ENCODE measurements around the gene NBAS. TPM values are rescaled to one million over a fixed set of nuclear protein-coding genes. Genes with fewer than 3 reads are reported as not detected.

Gene NBAS
- total and polyA plus RNA-seq, 10 of the 15 experiments (the other 5 are each of a cell fraction or from before 2014, with no cell fraction given) = 4.3 to 32.7 (median 20.8) TPM

DNA sequence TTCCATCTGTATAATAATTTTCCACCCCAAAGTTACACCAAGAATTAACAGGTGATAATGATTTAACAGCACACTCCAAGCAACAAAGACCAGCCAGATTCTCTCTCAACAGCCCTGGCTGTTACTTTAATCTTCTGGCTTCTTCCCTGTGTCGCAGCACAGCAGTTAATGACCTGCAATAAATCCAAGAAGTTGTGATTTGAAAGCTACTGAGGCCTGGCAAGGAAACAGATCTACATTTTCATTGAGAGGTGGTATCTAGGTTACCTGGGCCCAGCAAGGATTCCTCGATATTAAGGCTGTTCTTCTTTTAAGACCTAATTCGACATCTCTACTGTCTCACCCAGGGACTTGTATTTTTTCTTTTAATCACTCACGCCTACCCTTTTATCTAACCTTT is 433.8 kb downstream of the NBAS start (continued):
- TF ChIP-seq, protein P1, sequence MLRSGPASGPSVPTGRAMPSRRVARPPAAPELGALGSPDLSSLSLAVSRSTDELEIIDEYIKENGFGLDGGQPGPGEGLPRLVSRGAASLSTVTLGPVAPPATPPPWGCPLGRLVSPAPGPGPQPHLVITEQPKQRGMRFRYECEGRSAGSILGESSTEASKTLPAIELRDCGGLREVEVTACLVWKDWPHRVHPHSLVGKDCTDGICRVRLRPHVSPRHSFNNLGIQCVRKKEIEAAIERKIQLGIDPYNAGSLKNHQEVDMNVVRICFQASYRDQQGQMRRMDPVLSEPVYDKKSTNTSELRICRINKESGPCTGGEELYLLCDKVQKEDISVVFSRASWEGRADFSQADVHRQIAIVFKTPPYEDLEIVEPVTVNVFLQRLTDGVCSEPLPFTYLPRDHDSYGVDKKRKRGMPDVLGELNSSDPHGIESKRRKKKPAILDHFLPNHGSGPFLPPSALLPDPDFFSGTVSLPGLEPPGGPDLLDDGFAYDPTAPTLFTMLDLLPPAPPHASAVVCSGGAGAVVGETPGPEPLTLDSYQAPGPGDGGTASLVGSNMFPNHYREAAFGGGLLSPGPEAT (IDR thresholded peaks at IDR 0.05; ENCODE audit: low read depth) = no peak

DNA sequence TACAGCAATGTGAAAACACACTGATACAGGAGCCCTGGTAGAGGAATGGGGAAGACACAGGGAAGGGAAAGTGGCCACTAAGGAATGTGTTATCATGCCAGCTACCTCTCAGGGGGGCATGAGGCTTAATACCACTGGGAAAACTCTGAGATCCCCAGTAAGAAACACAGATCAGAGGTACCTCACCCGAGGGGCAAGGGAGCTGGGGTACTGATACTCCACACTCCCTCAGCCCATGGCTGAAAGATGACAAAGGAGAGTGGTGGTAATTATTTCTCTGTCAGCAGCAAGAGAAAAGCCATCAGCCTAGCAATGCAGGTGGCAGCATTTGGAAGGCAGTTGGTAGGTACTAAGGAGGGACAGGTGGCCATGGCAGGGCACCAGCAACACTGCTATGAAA is 434.8 kb downstream of the NBAS start:
- ChIA-PET CTCF (no interaction called here), RAD21 (ENCODE audit: unreplicated experiment) (no interaction called here), POLR2A (no interaction called here), SMC1A (ENCODE audit: uncharacterized antibody, unreplicated experiment) (interaction anchor here (0.5 kb wide), 1 partner anchor 20 kb away, joined by 3 read pairs; no protein-coding TSS in a partner anchor)
- Histone ChIP-seq H3K9me3 (replicated peaks; ENCODE audit: control insufficient read depth, insufficient read depth, low read length) (no peaks in the 10 kb centered on the region), H3K27ac (ENCODE audit: control insufficient read depth, insufficient read depth) (no peak overlapping the region), H3K4me1 (ENCODE audit: control insufficient read depth, insufficient read depth, low read length) (no peaks in the 10 kb centered on the region), H4K20me1 (ENCODE audit: control insufficient read depth, insufficient read depth) (no peaks in the 10 kb centered on the region), H3K4me2 (ENCODE audit: control insufficient read depth, insufficient read depth) (no peak overlapping the region), H3K9ac (ENCODE audit: control insufficient read depth, insufficient read depth, low read length) (no peak overlapping the region), H3K4me3 (no peak overlapping the region), H3K27me3 (replicated peaks in 1 of 2; ENCODE audit: control insufficient read depth in 2 of 2, insufficient read depth in 2 of 2, low read length in 1 of 2) (no peaks in the 10 kb centered on the region), H3K36me3 (ENCODE audit: control insufficient read depth in 2 of 2, insufficient read depth in 2 of 2, low read length in 1 of 2) (no peaks in the 10 kb centered on the region), H2AFZ (ENCODE audit: control insufficient read depth, low read depth, low read length) (no peak overlapping the region), H3K79me2 (ENCODE audit: control insufficient read depth, insufficient read depth, low read length) (no peaks in the 10 kb centered on the region)
- intact Hi-C loops (cut with micrococcal nuclease; ENCODE audit: unreplicated experiment) = no loop called here
- FAIRE-seq (no peak), ATAC-seq (no peak), DNase-seq (ENCODE audit: low read depth, low spot score) (no peak)
- in situ Hi-C loops (cut with MboI) = no loop called here
- WGBS (ENCODE audit: insufficient coverage, insufficient replicate concordance, low lambda C conversion rate, missing lambda C conversion rate) = 55% methylated on average over 1 of the region's 1 CpG
- no TSS peak for BruUV-seq (replicated peaks)
- no peak for TF ChIP-seq EGR1 (IDR thresholded peaks at IDR 0.05; ENCODE audit: borderline replicate concordance in 1 of 2, low read depth in 2 of 2, low read length in 2 of 2)
- TF ChIP-seq, protein P2, sequence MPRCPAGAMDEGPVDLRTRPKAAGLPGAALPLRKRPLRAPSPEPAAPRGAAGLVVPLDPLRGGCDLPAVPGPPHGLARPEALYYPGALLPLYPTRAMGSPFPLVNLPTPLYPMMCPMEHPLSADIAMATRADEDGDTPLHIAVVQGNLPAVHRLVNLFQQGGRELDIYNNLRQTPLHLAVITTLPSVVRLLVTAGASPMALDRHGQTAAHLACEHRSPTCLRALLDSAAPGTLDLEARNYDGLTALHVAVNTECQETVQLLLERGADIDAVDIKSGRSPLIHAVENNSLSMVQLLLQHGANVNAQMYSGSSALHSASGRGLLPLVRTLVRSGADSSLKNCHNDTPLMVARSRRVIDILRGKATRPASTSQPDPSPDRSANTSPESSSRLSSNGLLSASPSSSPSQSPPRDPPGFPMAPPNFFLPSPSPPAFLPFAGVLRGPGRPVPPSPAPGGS (IDR thresholded peaks at IDR 0.05; ENCODE audit: borderline replicate concordance, insufficient read depth, low read depth, low read length, poor library complexity, severe bottlenecking) = no peak
- TF ChIP-seq SMAD5 (IDR thresholded peaks at IDR 0.05; ENCODE audit: low read depth) = no peak
- TF ChIP-seq, protein P3, sequence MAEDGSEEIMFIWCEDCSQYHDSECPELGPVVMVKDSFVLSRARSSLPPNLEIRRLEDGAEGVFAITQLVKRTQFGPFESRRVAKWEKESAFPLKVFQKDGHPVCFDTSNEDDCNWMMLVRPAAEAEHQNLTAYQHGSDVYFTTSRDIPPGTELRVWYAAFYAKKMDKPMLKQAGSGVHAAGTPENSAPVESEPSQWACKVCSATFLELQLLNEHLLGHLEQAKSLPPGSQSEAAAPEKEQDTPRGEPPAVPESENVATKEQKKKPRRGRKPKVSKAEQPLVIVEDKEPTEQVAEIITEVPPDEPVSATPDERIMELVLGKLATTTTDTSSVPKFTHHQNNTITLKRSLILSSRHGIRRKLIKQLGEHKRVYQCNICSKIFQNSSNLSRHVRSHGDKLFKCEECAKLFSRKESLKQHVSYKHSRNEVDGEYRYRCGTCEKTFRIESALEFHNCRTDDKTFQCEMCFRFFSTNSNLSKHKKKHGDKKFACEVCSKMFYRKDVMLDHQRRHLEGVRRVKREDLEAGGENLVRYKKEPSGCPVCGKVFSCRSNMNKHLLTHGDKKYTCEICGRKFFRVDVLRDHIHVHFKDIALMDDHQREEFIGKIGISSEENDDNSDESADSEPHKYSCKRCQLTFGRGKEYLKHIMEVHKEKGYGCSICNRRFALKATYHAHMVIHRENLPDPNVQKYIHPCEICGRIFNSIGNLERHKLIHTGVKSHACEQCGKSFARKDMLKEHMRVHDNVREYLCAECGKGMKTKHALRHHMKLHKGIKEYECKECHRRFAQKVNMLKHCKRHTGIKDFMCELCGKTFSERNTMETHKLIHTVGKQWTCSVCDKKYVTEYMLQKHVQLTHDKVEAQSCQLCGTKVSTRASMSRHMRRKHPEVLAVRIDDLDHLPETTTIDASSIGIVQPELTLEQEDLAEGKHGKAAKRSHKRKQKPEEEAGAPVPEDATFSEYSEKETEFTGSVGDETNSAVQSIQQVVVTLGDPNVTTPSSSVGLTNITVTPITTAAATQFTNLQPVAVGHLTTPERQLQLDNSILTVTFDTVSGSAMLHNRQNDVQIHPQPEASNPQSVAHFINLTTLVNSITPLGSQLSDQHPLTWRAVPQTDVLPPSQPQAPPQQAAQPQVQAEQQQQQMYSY (CRISPR knock-in tag; IDR thresholded peaks at IDR 0.05) = no peak
- TF ChIP-seq, protein P4, sequence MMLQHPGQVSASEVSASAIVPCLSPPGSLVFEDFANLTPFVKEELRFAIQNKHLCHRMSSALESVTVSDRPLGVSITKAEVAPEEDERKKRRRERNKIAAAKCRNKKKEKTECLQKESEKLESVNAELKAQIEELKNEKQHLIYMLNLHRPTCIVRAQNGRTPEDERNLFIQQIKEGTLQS (IDR thresholded peaks at IDR 0.05; ENCODE audit: borderline replicate concordance, extremely low read depth, low read depth, low read length) = no peak
- no peak for TF ChIP-seq FOXM1 (IDR thresholded peaks at IDR 0.05; ENCODE audit: low read depth, low read length)
- TF ChIP-seq ZNF24 (IDR thresholded peaks at IDR 0.05) = no peak
- TF ChIP-seq BMI1 (IDR thresholded peaks at IDR 0.05; ENCODE audit: borderline replicate concordance) = no peak
- TF ChIP-seq SUZ12 (IDR thresholded peaks at IDR 0.05; ENCODE audit: unreplicated experiment) = no peak
- no peak for TF ChIP-seq SP1 (IDR thresholded peaks at IDR 0.05; ENCODE audit: low read depth, low read length)
- TF ChIP-seq RB1 (IDR thresholded peaks at IDR 0.05; ENCODE audit: borderline replicate concordance) = no peak
- TF ChIP-seq, protein P5, sequence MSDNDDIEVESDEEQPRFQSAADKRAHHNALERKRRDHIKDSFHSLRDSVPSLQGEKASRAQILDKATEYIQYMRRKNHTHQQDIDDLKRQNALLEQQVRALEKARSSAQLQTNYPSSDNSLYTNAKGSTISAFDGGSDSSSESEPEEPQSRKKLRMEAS (IDR thresholded peaks at IDR 0.05; ENCODE audit: low read depth, low read length) = no peak
- no peak for TF ChIP-seq NFXL1 (IDR thresholded peaks at IDR 0.05; ENCODE audit: borderline replicate concordance)
- no peak for TF ChIP-seq MTA3 (IDR thresholded peaks at IDR 0.05; ENCODE audit: borderline replicate concordance, low read length)
- no peak for TF ChIP-seq SIX5 (IDR thresholded peaks at IDR 0.05; ENCODE audit: low read depth, low read length, severe bottlenecking)

Measured in GM12878 (cell line).